B cell (primary cell): ENCODE results near the gene TRIM2. TPM values are rescaled to one million over a fixed set of nuclear protein-coding genes. Genes with fewer than 3 reads are reported as not detected.
"Not testable (repeated sequence)": the region's sequence is repeated elsewhere in the genome, so short reads cannot be mapped to it uniquely, and the experiment has no call there.

Experiments
- ATAC-seq: fragments of 200-7000 bp; cut with Tn5 transposase; one replicate; pipeline ENCODE4 v1.10.0; 2021; ENCODE audit warnings: low read depth, mild to moderate bottlenecking, moderate number of reproducible peaks, moderate library complexity
- CTCF ChIA-PET: fragments of 350-600 bp; sonication (Branson Sonifier 250); formaldehyde crosslinking; loops from one replicate; lab custom pipeline; 2021; ENCODE audit warnings: antibody characterized with exemption, inconsistent platforms; lab: Charles Lee
- POLR2A ChIA-PET: fragments of 350-600 bp; sonication (Branson Sonifier 250); formaldehyde crosslinking; loops from one replicate; lab custom pipeline; 2021; ENCODE audit warnings: antibody characterized with exemption; lab: Charles Lee
- DNase-seq: peaks from one replicate; pipeline ENCODE4 v3.0.0; 2013
- H2AFZ ChIP-seq: 2 replicates; pipeline ENCODE4 v1.6.1; 2012; ENCODE audit warnings: mild to moderate bottlenecking, low read depth, low read length; ENCODE audit not compliant: insufficient read depth, poor library complexity, severe bottlenecking
- H3K27ac ChIP-seq, 2 donors: 1 replicate in 1 of 2; 2 replicates in 1 of 2; pipeline ENCODE4 v1.5.1; 2012 to 2013; ENCODE audit warnings: low read length in 2 of 2, mild to moderate bottlenecking in 2 of 2, moderate library complexity in 1 of 2
- H3K27me3 ChIP-seq, 4 experiments: fragments of 200-600 bp in 1 of 4; sonication (generic) in 1 of 4; replicated peaks in 1 of 4; 1 replicate in 2 of 4; 2 replicates in 2 of 4; pipeline versions ENCODE4 v1.6.1 to v1.7.0; 2013 to 2016; ENCODE audit warnings: low read length in 3 of 4, mild to moderate bottlenecking in 2 of 4, mixed read lengths in 1 of 4, moderate library complexity in 1 of 4; ENCODE audit not compliant: insufficient read depth in 4 of 4, control insufficient read depth in 3 of 4; ENCODE audit errors: control extremely low read depth in 1 of 4
- H3K36me3 ChIP-seq, 2 experiments: replicated peaks in 1 of 2; 1 replicate in 1 of 2; 2 replicates in 1 of 2; pipeline versions ENCODE4 v1.6.1 to v1.7.1; 2013; ENCODE audit warnings: low read length in 1 of 2; ENCODE audit not compliant: insufficient read depth in 2 of 2, control insufficient read depth in 1 of 2; ENCODE audit errors: control extremely low read depth in 1 of 2, extremely low read depth in 1 of 2
- H3K4me1 ChIP-seq, 2 donors: fragments of 200-600 bp in 1 of 2; sonication (generic) in 1 of 2; 1 replicate in 1 of 2; 2 replicates in 1 of 2; pipeline versions ENCODE4 v1.5.1 to v1.6.1; 2013 to 2017; ENCODE audit warnings: low read length in 2 of 2; ENCODE audit not compliant: control insufficient read depth in 2 of 2, insufficient read depth in 2 of 2
- H3K4me2 ChIP-seq: replicated peaks from 2 replicates; pipeline ENCODE3; 2012; ENCODE audit warnings: mild to moderate bottlenecking, low read depth, low read length; ENCODE audit not compliant: poor library complexity, severe bottlenecking
- H3K4me3 ChIP-seq, 5 experiments: fragments of 200-600 bp in 1 of 5; sonication (generic) in 1 of 5; 1 replicate in 3 of 5; 2 replicates in 2 of 5; pipeline versions ENCODE4 v1.5.1 to v1.7.0; 2011 to 2016; ENCODE audit warnings: low read length in 4 of 5, mild to moderate bottlenecking in 4 of 5, low read depth in 2 of 5, control low read depth in 1 of 5, moderate library complexity in 1 of 5; ENCODE audit not compliant: insufficient read depth in 1 of 5; ENCODE audit errors: control extremely low read depth in 1 of 5, extremely low read depth in 1 of 5
- H3K79me2 ChIP-seq: fragments of 200-600 bp; sonication (generic); one replicate; pipeline ENCODE4 v1.6.0; 2016; ENCODE audit warnings: low read length; ENCODE audit not compliant: control insufficient read depth, insufficient read depth
- H3K9ac ChIP-seq: fragments of 200-600 bp; sonication (generic); 2 replicates; pipeline ENCODE4 v1.6.1; 2017; ENCODE audit warnings: mild to moderate bottlenecking, low read length, moderate library complexity
- H3K9me3 ChIP-seq, 3 donors: one replicate each; pipeline versions ENCODE4 v1.6.1 to v1.7.1; 2013; ENCODE audit warnings: low read length in 2 of 3; ENCODE audit not compliant: control insufficient read depth in 2 of 3, insufficient read depth in 1 of 3; ENCODE audit errors: control extremely low read depth in 1 of 3
- H4K20me1 ChIP-seq: 2 replicates; pipeline ENCODE4 v1.6.0; 2012; ENCODE audit warnings: mild to moderate bottlenecking, low read length; ENCODE audit not compliant: insufficient read depth, control insufficient read depth, poor library complexity, severe bottlenecking
- H3K27ac Mint-ChIP-seq: one replicate; pipeline ENCODE4 v1.8.0; 2021; ENCODE audit warnings: mixed read lengths
- H3K27me3 Mint-ChIP-seq: one replicate; pipeline ENCODE4 v1.8.0; 2021; ENCODE audit warnings: mixed read lengths
- H3K4me1 Mint-ChIP-seq: one replicate; pipeline ENCODE4 v1.8.0; 2021; ENCODE audit warnings: mixed read lengths
- H3K4me3 Mint-ChIP-seq: one replicate; pipeline ENCODE4 v1.8.0; 2021; ENCODE audit warnings: mixed read lengths
- H3K9me3 Mint-ChIP-seq: one replicate; pipeline ENCODE4 v1.8.0; 2022; ENCODE audit warnings: mixed read lengths; ENCODE audit not compliant: insufficient read depth
- EZH2 ChIP-seq: IDR thresholded peaks from 2 replicates; pipeline ENCODE4 v1.6.1; 2012; ENCODE audit warnings: borderline replicate concordance, low read depth, mild to moderate bottlenecking, moderate library complexity, low read length; ENCODE audit not compliant: insufficient read depth, poor library complexity, severe bottlenecking
- WGBS: methylation state at CpG from one replicate; pipeline ENCODE4 v1.1.5; 2013; ENCODE audit warnings: missing lambda C conversion rate; ENCODE audit not compliant: insufficient coverage; 5-methylcytosine and 5-hydroxymethylcytosine counted together
- intact Hi-C: fragments of 100-400 bp; cut with micrococcal nuclease; formaldehyde crosslinking; loops from one replicate; pipeline ENCODE4 v1.10.0; 2022
- polyA plus RNA-seq: library from polyadenylated mRNA; depleted of rRNA; stranded (reverse); fragments of >200 nt; gene quantifications from 2 replicates; pipeline ENCODE4 v1.2.3, GENCODE V29; 2012
- total RNA-seq, 2 donors: library from RNA; stranded (reverse); fragments of 120-200 nt in 1 of 2; gene quantifications; 1 replicate in 1 of 2; 2 replicates in 1 of 2; pipeline versions ENCODE4 v1.2.3 to v1.2.4, GENCODE V29; 2013 to 2022
- TF ChIP-seq, protein P1 (sequence below): fragments of 200-600 bp; IDR thresholded peaks from one replicate; pipeline ENCODE4 v1.8.0; 2022; ENCODE audit warnings: antibody characterized with exemption, mild to moderate bottlenecking

Gene TRIM2
- total and polyA plus RNA-seq, 2 donors (not counting 1 experiment from before 2014, with no cell fraction given), result 1.2 to 6.4 TPM

DNA sequence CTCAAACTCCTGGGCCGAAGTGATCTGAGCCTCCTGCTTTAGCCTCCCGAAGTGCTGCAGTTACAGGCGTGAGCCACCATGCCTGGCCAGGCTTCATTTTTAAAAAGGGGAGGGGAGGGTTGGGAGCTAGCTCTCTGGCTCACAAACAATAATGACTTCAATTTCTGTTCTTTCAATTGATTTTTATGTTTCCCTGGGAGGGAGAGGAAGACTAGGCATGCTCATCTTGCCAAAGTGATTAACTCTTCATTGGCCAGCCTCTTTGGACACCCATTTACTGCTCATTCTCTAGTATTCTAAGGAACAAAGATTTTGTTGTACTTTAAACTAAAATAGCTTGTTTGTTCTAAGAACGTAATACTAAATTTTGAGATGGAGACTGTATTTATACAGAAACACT lies 43.4 kb upstream of the TRIM2 start:
- DNase-seq (no peak), ATAC-seq (no peak)
- H3K36me3 ChIP-seq, result no peaks in the 10 kb centered on the region
- H3K4me3 ChIP-seq, result no peak overlapping the region
- TF ChIP-seq EZH2, result no peak
- TF ChIP-seq, protein P1, sequence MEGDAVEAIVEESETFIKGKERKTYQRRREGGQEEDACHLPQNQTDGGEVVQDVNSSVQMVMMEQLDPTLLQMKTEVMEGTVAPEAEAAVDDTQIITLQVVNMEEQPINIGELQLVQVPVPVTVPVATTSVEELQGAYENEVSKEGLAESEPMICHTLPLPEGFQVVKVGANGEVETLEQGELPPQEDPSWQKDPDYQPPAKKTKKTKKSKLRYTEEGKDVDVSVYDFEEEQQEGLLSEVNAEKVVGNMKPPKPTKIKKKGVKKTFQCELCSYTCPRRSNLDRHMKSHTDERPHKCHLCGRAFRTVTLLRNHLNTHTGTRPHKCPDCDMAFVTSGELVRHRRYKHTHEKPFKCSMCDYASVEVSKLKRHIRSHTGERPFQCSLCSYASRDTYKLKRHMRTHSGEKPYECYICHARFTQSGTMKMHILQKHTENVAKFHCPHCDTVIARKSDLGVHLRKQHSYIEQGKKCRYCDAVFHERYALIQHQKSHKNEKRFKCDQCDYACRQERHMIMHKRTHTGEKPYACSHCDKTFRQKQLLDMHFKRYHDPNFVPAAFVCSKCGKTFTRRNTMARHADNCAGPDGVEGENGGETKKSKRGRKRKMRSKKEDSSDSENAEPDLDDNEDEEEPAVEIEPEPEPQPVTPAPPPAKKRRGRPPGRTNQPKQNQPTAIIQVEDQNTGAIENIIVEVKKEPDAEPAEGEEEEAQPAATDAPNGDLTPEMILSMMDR, result no peak
- H3K27me3 ChIP-seq, result peaks cover 0 to 6% (median under 1%) of the 10 kb centered on the region in 4 experiments
- no peaks in the 10 kb centered on the region for H3K79me2 ChIP-seq
- ChIA-PET POLR2A (no interaction called here), CTCF (interaction anchor here (1.2 to 2.4 kb wide), 3 partner anchors 15 to 64 kb away, joined by 3 to 7 read pairs (median 3); no protein-coding TSS in a partner anchor)
- WGBS, result 100% methylated on average over 1 of the region's 4 CpGs
- H3K4me2 ChIP-seq, result no peak overlapping the region
- Mint-ChIP-seq H3K4me1 (peaks cover 6% of the 10 kb centered on the region), H3K27ac (no peak overlapping the region), H3K27me3 (peaks cover 35% of the 10 kb centered on the region), H3K4me3 (no peak overlapping the region), H3K9me3 (peaks cover 4% of the 10 kb centered on the region)
- intact Hi-C loops, result no loop called here
- H3K4me1 ChIP-seq, result peaks cover 0 to 5% of the 10 kb centered on the region in 2 donors
- no peaks in the 10 kb centered on the region for H4K20me1 ChIP-seq
- H3K9me3 ChIP-seq, result no peaks in the 10 kb centered on the region
- no peak overlapping the region for H3K27ac ChIP-seq
- no peak overlapping the region for H2AFZ ChIP-seq
- no peak overlapping the region for H3K9ac ChIP-seq

DNA sequence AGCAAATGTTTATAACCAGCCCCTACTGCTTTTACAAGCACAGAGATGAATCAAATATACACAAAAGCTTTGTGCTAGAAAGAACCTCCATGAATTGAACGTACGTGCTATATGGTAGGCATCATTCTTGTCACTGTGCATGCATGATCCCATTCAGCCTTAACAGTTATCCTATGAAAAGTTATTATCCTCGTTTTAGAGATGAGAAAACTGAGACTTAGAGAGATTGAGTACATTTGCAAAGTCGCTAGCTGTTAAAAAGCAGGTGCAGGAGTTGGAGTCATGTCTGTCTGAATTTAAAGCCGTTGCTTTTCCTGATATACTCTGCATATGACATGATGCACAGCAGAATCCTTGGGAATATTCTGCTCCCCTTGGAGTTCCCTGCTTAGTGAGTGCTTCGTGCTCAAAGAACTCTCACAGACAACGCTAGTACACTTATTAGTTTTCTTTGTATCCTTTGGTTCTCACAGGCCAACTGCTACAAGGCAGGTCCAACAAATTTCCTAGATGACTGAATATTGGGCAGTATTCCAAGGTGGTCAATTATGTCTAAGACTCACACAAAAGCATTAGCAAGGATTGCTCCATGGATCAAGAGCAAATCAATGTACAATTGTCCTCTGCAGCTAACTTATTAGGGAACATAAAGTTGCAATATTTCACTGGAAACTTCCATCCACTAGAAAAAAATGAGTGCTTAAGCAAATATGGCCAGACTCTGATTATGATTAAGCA lies 42.8 kb upstream of the TRIM2 start:
- ChIA-PET CTCF (interaction anchor here (1.2 to 2.4 kb wide), 3 partner anchors 15 to 63 kb away, joined by 3 to 7 read pairs (median 3); no protein-coding TSS in a partner anchor), POLR2A (no interaction called here)
- Histone ChIP-seq H3K27me3 (no peaks in the 10 kb centered on the region), H3K9me3 (no peaks in the 10 kb centered on the region), H3K9ac (no peak overlapping the region), H3K27ac (no peak overlapping the region), H3K36me3 (no peaks in the 10 kb centered on the region), H3K4me3 (no peak overlapping the region), H2AFZ (no peak overlapping the region), H3K79me2 (no peaks in the 10 kb centered on the region), H4K20me1 (no peaks in the 10 kb centered on the region), H3K4me2 (no peak overlapping the region), H3K4me1 (peaks cover 0 to 2% of the 10 kb centered on the region in 2 donors)
- Mint-ChIP-seq H3K27me3 (peaks cover 35% of the 10 kb centered on the region), H3K4me3 (no peak overlapping the region), H3K9me3 (peaks cover 4% of the 10 kb centered on the region), H3K27ac (no peak overlapping the region), H3K4me1 (peaks cover under 1% of the 10 kb centered on the region)
- TF ChIP-seq, protein P1, result no peak
- TF ChIP-seq EZH2, result no peak
- DNase-seq (no peak), ATAC-seq (no peak)
- WGBS, result 83% methylated on average over 3 of the region's 7 CpGs
- intact Hi-C loops, result no loop called here

GRCh38 chr4:153165236-153165635 lies 39.0 kb upstream of the TRIM2 start:
- ATAC-seq, H3K27ac ChIP-seq, H3K9me3 ChIP-seq, H3K4me1 ChIP-seq, H4K20me1 ChIP-seq, H3K4me3 ChIP-seq, H2AFZ ChIP-seq, H3K4me3 Mint-ChIP-seq, CTCF ChIA-PET, H3K27me3 ChIP-seq, intact Hi-C loops, H3K36me3 ChIP-seq, H3K4me1 Mint-ChIP-seq, H3K4me2 ChIP-seq, H3K9ac ChIP-seq, H3K27ac Mint-ChIP-seq, DNase-seq, H3K9me3 Mint-ChIP-seq, POLR2A ChIA-PET, H3K79me2 ChIP-seq: not testable (repeated sequence)
- no CpG with 5 or more reads among the region's 5 CpGs for WGBS
- H3K27me3 Mint-ChIP-seq, result peaks cover 44% of the 10 kb centered on the region
